K562 (cell line): ENCODE data around the gene MYO10. TPM values are rescaled to one million over a fixed set of nuclear protein-coding genes. Genes with fewer than 3 reads are reported as not detected.

Source experiments
- ATAC-seq: fragments of 200-7000 bp; cut with Tn5 transposase; 3 replicates; pipeline ENCODE4 v1.9.1; 2020; ENCODE audit warnings: moderate library complexity
- BruUV-seq: library from RNA; stranded (reverse); fragments of 400-500 nt; replicated peaks from 2 replicates; lab custom pipeline; 2021; lab: Mats Ljungman, UMichigan
- CTCF ChIA-PET: fragments of 300-600 bp; formaldehyde crosslinking; extraction: SDS; loops from one replicate; lab custom pipeline; 2021; ENCODE audit warnings: low intra/inter-chr PET ratio; lab: Yijun Ruan, JAX
- POLR2A ChIA-PET: fragments of 300-600, 350-650 bp; sonication (Branson Sonifier 250); formaldehyde crosslinking; extraction: SDS; loops from one replicate; lab custom pipeline; 2021; ENCODE audit warnings: antibody characterized with exemption, inconsistent platforms; lab: Yijun Ruan, JAX
- DNase-seq, 4 experiments: peaks; one replicate each; pipeline versions ENCODE4 v3.0.0 to v3.0.0-alpha.2; 2011 to 2018; ENCODE audit warnings: low spot score in 3 of 4, mixed read lengths in 3 of 4; ENCODE audit errors: extremely low read depth in 1 of 4
- FAIRE-seq: peaks from 2 replicates; lab custom pipeline; 2011; peaks lifted over from hg19 to GRCh38; lab: Jason Lieb, UNC
- H2AFZ ChIP-seq: 2 replicates; pipeline ENCODE4 v1.6.0; 2011; ENCODE audit warnings: low read depth, low read length, control low read depth, inconsistent platforms
- H3K27ac ChIP-seq: fragments of 200-600 bp; 3 replicates; pipeline ENCODE4 v1.8.0; 2011; ENCODE audit warnings: low read depth, mild to moderate bottlenecking, control low read depth, inconsistent platforms, low read length, moderate library complexity, mixed read lengths; ENCODE audit errors: extremely low read depth
- H3K27me3 ChIP-seq, 2 experiments: fragments of 300-600 bp in 1 of 2; 2 replicates in 1 of 2; 3 replicates in 1 of 2; pipeline versions ENCODE4 v1.6.0 to v1.8.0; 2011; ENCODE audit warnings: inconsistent platforms in 2 of 2, low read length in 2 of 2, mild to moderate bottlenecking in 1 of 2, mixed read lengths in 1 of 2, moderate library complexity in 1 of 2; ENCODE audit not compliant: control insufficient read depth in 2 of 2, insufficient read depth in 2 of 2
- H3K36me3 ChIP-seq: fragments of 300-600 bp; 3 replicates; pipeline ENCODE4 v1.8.0; 2011; ENCODE audit warnings: mild to moderate bottlenecking, low read length, inconsistent platforms; ENCODE audit not compliant: control insufficient read depth, insufficient read depth
- H3K4me1 ChIP-seq, 2 experiments: fragments of 200-600 bp in 1 of 2; replicated peaks in 1 of 2; 2 replicates in 1 of 2; 3 replicates in 1 of 2; pipeline versions ENCODE4 v1.5.1 to v1.8.0; 2011; ENCODE audit warnings: inconsistent platforms in 2 of 2, low read length in 2 of 2, mild to moderate bottlenecking in 1 of 2, mixed read lengths in 1 of 2, moderate library complexity in 1 of 2; ENCODE audit not compliant: control insufficient read depth in 2 of 2, insufficient read depth in 2 of 2
- H3K4me2 ChIP-seq: 2 replicates; pipeline ENCODE4 v1.6.1; 2011; ENCODE audit warnings: low read length, control low read depth, inconsistent platforms, mixed read lengths; ENCODE audit not compliant: insufficient read depth
- H3K4me3 ChIP-seq: fragments of 200-600 bp; sonication (generic), shearing (Covaris generic); 2 replicates; pipeline ENCODE4 v1.5.1; 2016; ENCODE audit warnings: control low read depth, inconsistent platforms
- H3K79me2 ChIP-seq: fragments of 200-600 bp; 3 replicates; pipeline ENCODE4 v1.8.0; 2011; ENCODE audit warnings: low read length, inconsistent platforms; ENCODE audit not compliant: control insufficient read depth, insufficient read depth
- H3K9ac ChIP-seq, 2 experiments: 2 replicates each; pipeline versions ENCODE4 v1.6.0 to v1.6.1; 2011; ENCODE audit warnings: low read depth in 2 of 2, low read length in 2 of 2, control low read depth in 1 of 2, inconsistent platforms in 1 of 2, mild to moderate bottlenecking in 1 of 2, mixed read lengths in 1 of 2; ENCODE audit not compliant: insufficient read depth in 1 of 2
- H3K9me1 ChIP-seq: one replicate; pipeline ENCODE4 v1.6.0; 2011; ENCODE audit warnings: inconsistent platforms, mild to moderate bottlenecking, low read length, moderate library complexity; ENCODE audit not compliant: control insufficient read depth, insufficient read depth
- H3K9me3 ChIP-seq: replicated peaks from 2 replicates; pipeline ENCODE4 v1.5.1; 2011; ENCODE audit warnings: low read depth, low read length, inconsistent platforms; ENCODE audit not compliant: control insufficient read depth, insufficient read depth
- H4K20me1 ChIP-seq: replicated peaks from 2 replicates; pipeline ENCODE4 v1.6.1; 2011; ENCODE audit warnings: low read length, inconsistent platforms, mixed read lengths; ENCODE audit not compliant: control insufficient read depth, insufficient read depth
- CXXC5 ChIP-seq: fragments of 250-450 bp; sonication (Bioruptor Pico); IDR thresholded peaks from 2 replicates; pipeline ENCODE4 v1.8.0; 2022; ENCODE audit warnings: inconsistent platforms, mild to moderate bottlenecking, moderate library complexity
- MAFG ChIP-seq: fragments of 450-650 bp; conservative IDR thresholded peaks from 2 replicates; pipeline ENCODE4 v1.6.1; 2016; ENCODE audit warnings: missing genetic modification characterization, missing compliant biosample characterization
- NFRKB ChIP-seq: fragments of 450-650 bp; IDR thresholded peaks from 2 replicates; pipeline ENCODE4 v1.6.1; 2016; ENCODE audit warnings: low read depth
- RBM17 ChIP-seq: fragments of 200-400 bp; formaldehyde crosslinking; IDR thresholded peaks from 2 replicates; pipeline ENCODE4 v1.6.1; 2017; ENCODE audit warnings: low read depth, mild to moderate bottlenecking, low read length, borderline replicate concordance
- THAP12 ChIP-seq: fragments of 250-450 bp; sonication (Bioruptor Pico); IDR thresholded peaks from 2 replicates; pipeline ENCODE4 v1.9.0; 2021; ENCODE audit warnings: mild to moderate bottlenecking, inconsistent platforms
- ZFPM2 ChIP-seq: fragments of 250-450 bp; sonication (Bioruptor Pico); IDR thresholded peaks from 2 replicates; pipeline ENCODE4 v1.5.1; 2022; ENCODE audit warnings: mild to moderate bottlenecking
- ZNF408 ChIP-seq: fragments of 250-450 bp; sonication (Bioruptor Pico); IDR thresholded peaks from 2 replicates; pipeline ENCODE4 v1.4.0; 2020; ENCODE audit warnings: low read depth, mild to moderate bottlenecking, moderate library complexity
- ZNF507 ChIP-seq: conservative IDR thresholded peaks from 2 replicates; pipeline ENCODE4 v1.6.1; 2017; ENCODE audit warnings: missing genetic modification characterization, missing compliant biosample characterization
- WGBS: fragments of 100-300 bp; shearing (Covaris generic); methylation state at CpG from one replicate; pipeline ENCODE4 v1.1.6; 2016; ENCODE audit warnings: low coverage, mixed read lengths; ENCODE audit not compliant: insufficient coverage; ENCODE audit errors: missing lambda C conversion rate; 5-methylcytosine and 5-hydroxymethylcytosine counted together
- in situ Hi-C: fragments of 300-500 bp; cut with MboI; formaldehyde crosslinking; loops from 4 replicates; pipeline ENCODE4 v1.15.0; 2018; ENCODE audit warnings: inconsistent platforms, mixed read lengths
- intact Hi-C: fragments of 100-400 bp; cut with micrococcal nuclease; formaldehyde crosslinking; loops from 2 replicates; pipeline ENCODE4 v1.14.2; 2022
- polyA plus RNA-seq, 8 experiments: library from polyadenylated mRNA; depleted of rRNA in 4 of 8; stranded (reverse) in 5 of 8; unstranded in 3 of 8; fragments of >200 nt; fragmentation: Nextera tagmentation in 2 of 8; fragmentation: Illumina TruSeq in 1 of 8; extraction: Ambion mirVana in 2 of 8; extraction: Trizol in 1 of 8; gene quantifications; 2 replicates each; pipeline versions ENCODE4 v1.2.1 to v1.2.3, GENCODE V29; 2011 to 2014; ENCODE audit warnings: inconsistent platforms in 1 of 8, missing spikeins in 1 of 8
- total RNA-seq, 7 experiments: library from RNA; depleted of rRNA in 6 of 7; stranded (reverse); fragments of >200 nt in 6 of 7; fragmentation: Illumina TruSeq in 2 of 7; extraction: Trizol in 2 of 7; gene quantifications; 2 replicates each; pipeline versions ENCODE4 v1.2.1 to v1.2.3, GENCODE V29; 2011 to 2021; ENCODE audit warnings: low replicate concordance in 1 of 7

Gene MYO10
- total and polyA plus RNA-seq, 9 of the 15 experiments (the other 6 are each of a cell fraction or from before 2014, with no cell fraction given), result 0.04 to 0.24 TPM; not detected in 7

- TF ChIP-seq THAP12 (no peak), CXXC5 (no peak), NFRKB (no peak), ZFPM2 (CRISPR knock-in tag) (no peak), ZNF408 (CRISPR knock-in tag) (no peak), ZNF507 (tag) (no peak)
Observed at GRCh38 chr5:16853518-16853917, 82.6 kb downstream of the MYO10 start (continued).

DNA sequence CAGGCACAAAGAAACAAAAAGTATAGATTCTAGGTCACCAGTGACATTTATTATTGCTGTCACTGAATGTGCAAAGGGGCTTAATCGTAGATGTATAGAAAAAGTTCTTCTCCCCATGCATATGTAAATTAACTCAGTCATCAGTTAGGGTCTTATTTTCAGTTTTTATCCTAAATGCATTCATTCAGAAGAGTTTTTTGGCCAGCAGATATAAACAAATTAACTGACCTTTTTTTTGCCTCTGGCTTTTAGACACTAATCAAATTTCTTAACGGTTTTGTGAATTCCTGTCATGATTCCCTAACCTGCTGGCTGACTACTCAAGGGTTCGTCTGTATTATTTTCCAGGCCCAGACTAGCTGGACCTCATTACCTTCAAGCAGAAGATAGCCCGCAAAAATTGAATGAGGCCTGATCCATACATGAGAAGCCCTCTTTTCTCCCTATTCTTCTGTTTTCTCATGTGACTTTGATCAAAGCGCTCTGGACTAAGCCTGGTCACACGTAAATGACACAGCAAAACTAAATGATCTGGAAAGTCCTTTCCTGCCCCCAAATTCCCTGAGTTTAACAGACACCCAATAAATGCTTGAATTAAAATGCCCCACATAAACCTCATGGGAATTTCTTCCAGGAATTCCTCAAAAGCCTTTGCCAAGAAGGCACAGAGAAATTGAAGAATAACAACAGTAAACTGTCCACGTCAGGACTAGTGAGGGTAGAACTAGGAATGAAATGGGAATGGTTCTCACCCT, 83.7 kb downstream of the MYO10 start:
- H3K27ac ChIP-seq, result no peak overlapping the region

More for the DNA sequence above, 83.7 kb downstream of the MYO10 start:
- no peaks in the 10 kb centered on the region for H3K4me1 ChIP-seq
- intact Hi-C loops, result no loop called here
- H3K27me3 ChIP-seq, result peaks cover 6 to 11% of the 10 kb centered on the region in 2 experiments; a peak in 3 of 5 replicates
- in situ Hi-C loops, result no loop called here
- no peaks in the 10 kb centered on the region for H3K9me3 ChIP-seq
- 1% methylated on average over 7 of the region's 7 CpGs for WGBS
- no peak overlapping the region for H3K4me2 ChIP-seq
- H3K79me2 ChIP-seq, result no peaks in the 10 kb centered on the region
- no peak for DNase-seq
- ChIA-PET POLR2A (no interaction called here), CTCF (no interaction called here)
- no TSS peak for BruUV-seq
- no peaks in the 10 kb centered on the region for H4K20me1 ChIP-seq
- no peaks in the 10 kb centered on the region for H3K36me3 ChIP-seq
- no peak for FAIRE-seq
- no peaks in the 10 kb centered on the region for H3K9me1 ChIP-seq
- no peak for ATAC-seq
- H3K9ac ChIP-seq, result no peak overlapping the region
- no peak overlapping the region for H2AFZ ChIP-seq
- H3K4me3 ChIP-seq, result no peak overlapping the region
- TF ChIP-seq RBM17 (no peak), MAFG (tag) (peak; percentile 67)
